Fibroblast of pulmonary artery (primary cell): ENCODE measurements around the gene BANP.
"Not testable (repeated sequence)": the region's sequence is repeated elsewhere in the genome, so short reads cannot be mapped to it uniquely, and the experiment has no call there.

ENCODE experiments used
- DNase-seq: peaks from one replicate; pipeline ENCODE4 v3.0.0-alpha.2; 2010; ENCODE audit warnings: low read depth
- H3K4me3 ChIP-seq: replicated peaks from 2 replicates; pipeline ENCODE4 v1.5.1; 2011; ENCODE audit warnings: low read depth, mild to moderate bottlenecking, control low read depth, low read length, moderate library complexity
- CTCF ChIP-seq: IDR thresholded peaks from 2 replicates; pipeline ENCODE4 v1.5.1; 2011; ENCODE audit warnings: mild to moderate bottlenecking, control low read depth, low read length, inconsistent platforms; ENCODE audit errors: missing control alignments

Gene BANP

DNA sequence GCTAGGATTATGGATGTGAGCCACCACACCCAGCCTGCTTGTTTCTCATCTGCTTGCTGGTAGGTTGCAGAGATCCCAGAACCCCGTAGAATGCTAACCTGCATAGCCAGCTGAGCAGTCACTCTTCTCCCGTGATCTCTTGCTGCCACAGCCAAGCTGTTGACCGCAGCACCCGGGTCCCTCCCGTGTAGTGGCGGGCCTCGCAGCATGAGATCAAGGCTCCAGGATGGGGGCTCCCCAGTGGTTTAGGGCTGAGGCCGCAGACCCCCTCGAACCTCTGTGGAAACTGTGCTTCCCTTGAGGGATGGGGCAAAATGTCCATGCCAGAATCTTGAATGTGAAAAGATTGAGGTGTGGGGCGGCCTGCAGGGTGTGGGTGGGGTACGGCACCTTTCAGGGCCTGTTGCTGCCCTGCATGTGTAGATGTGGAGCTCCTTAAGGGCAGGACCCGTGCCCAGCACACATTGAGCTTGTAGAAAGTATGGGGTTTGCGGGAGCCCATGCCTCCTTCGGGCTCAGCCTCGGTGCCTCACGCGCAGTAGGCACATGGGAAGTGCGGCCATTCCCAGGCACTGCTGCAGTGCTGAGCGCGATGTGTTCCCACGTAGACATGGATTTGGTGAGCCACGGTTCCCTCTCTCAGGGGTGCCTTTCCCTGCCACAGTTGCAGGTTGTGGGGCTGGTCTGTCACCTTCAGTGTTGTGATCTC is 99.9 kb downstream of the BANP start:
- TF ChIP-seq CTCF: no peak
- DNase-seq: no peak
- no peak overlapping the region for H3K4me3 ChIP-seq

- TF ChIP-seq CTCF: no peak
Observed at GRCh38 chr16:88052661-88053060, 101.4 kb downstream of the BANP start.

DNA sequence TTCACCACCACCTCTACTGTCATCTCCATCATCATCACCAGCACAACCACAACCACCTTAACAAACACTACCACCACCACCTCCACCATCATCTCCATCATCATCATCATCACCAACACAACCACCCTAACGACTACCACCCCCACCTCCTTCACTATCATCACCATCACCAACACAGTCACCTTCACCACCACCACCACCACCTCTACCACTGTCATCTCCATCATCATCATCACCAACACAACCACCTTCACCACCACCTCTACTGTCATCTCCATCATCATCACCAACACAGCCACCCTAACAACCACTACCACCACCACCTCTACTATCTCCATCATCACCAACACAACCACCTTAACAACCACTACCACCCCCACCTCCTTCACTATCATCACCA is 102.2 kb downstream of the BANP start:
- not testable (repeated sequence) for DNase-seq, H3K4me3 ChIP-seq

More at GRCh38 chr16:88052661-88053060, 101.4 kb downstream of the BANP start:
- no peak for DNase-seq
- H3K4me3 ChIP-seq: no peak overlapping the region

DNA sequence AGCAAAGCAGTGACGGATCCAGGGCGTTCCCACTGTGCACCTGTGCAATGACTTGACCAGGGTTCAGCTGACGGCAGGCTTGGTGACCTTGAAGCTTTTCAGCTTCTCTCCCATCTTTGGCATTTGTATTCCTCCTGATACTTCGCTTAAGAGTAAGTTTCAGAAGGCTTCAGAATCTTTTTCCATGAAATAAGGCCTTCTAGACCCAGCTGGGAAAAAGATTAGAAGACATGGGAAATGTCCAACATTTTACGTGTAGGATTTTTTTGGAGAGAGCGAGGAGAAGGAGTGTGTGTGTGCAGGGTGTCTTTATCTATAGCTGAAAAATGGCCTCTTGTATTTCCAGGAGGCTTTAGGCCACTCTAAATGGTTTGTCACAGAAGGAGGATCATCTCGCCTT is 104.1 kb downstream of the BANP start:
- no peak for DNase-seq
- H3K4me3 ChIP-seq: no peak overlapping the region
- TF ChIP-seq CTCF: no peak

DNA sequence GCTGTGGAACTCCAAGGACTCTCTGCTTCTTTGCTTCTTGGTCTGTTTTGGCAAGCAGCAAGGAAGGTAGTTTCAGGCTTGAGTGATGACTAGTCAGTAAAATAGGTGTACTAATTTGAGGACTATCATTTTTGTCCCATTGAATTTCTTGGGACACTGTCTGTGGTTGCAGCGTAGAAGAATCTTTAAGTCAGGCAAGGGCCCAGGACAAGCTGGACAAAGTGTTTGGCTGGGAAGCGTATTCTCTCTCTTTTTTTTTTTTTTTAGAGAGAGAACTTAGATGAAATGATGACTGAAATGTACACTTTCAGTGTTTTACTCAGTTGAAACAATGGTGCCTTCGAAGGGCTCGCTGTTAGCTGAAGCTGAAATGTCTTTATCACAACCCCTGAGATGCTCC is 105.0 kb downstream of the BANP start:
- no peak for DNase-seq
- TF ChIP-seq CTCF: no peak
- H3K4me3 ChIP-seq: no peak overlapping the region

DNA sequence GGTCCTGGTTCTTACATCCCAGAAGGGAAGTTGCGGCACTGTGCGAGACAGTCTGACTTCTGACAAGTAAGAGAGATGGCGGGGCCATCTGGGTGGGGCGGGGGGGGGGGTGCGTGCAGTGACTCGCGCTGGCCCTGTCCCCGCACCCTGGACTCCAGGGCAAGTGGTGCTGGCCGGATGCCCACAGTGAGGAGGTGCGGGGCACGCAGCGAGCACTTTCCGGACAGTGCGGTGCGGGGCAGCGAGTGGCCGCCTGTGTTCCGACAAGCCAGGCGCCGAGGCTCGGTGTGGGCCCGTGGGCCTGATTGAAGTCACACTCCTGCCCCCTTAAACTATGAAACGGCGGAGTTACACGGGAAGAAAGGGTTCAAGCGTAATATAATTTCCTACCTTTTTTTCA is 106.4 kb downstream of the BANP start:
- no peak for TF ChIP-seq CTCF
- no peak for DNase-seq
- H3K4me3 ChIP-seq: no peak overlapping the region

GRCh38 chr16:88058136-88058535 is 106.9 kb downstream of the BANP start:
- H3K4me3 ChIP-seq: no peak overlapping the region
- DNase-seq: no peak
- no peak for TF ChIP-seq CTCF

DNA sequence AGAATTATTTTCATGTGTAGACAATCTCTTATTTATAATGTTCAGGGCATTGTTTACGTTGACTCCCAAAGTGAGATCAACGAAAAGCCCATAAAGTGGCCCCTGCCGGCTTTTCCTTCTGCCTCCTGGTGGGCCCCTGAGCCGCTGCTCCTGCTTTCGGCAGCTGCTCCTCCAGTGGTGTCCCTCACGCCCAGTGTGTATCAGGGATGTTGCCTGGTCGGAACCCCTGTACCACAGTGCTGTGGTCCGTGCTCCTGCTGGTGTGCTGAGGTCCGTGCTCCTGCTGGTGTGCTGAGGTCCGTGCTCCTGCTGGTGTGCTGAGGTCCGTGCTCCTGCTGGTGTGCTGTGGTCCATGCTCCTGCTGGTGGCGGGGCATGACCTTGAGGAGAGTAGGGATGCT is 107.6 kb downstream of the BANP start:
- no peak overlapping the region for H3K4me3 ChIP-seq

More for the DNA sequence above, 107.6 kb downstream of the BANP start:
- no peak for TF ChIP-seq CTCF
- no peak for DNase-seq
